ENCODE results near the gene C17orf107. TPM values are rescaled to one million over a fixed set of nuclear protein-coding genes. Genes with fewer than 3 reads are reported as not detected.
"Not testable (repeated sequence)": the region's sequence is repeated elsewhere in the genome, so short reads cannot be mapped to it uniquely, and the experiment has no call there.

The C17orf107 gene
- total RNA-seq, 4 donors from 2014 or later: 0.90 to 2.0 (median 1.3) TPM

DNA sequence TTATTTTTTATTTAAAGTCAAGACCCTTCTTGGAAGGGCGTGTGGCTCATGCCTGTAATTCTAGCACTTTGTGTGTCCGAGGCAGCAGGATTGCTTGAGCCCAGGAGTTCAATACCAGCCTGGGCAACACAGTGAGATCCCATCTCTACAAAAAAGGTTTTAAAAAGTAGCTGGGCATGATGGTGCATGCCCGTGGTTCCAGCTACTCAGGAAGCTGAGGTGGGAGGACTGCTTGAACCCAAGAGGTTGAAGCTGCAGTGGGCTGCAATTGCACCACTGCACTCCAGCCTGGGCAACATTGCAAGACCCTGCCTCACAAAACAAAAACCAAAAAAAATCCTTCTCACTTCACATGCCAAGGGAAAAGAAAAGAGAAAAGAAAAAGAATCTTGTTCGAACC is 36.6 kb upstream of the C17orf107 start:
- H3K27me3 ChIP-seq: no peaks in the 10 kb centered on the region
- peak overlapping the region in 1 of 4 donors; percentile 42 for H3K27ac ChIP-seq
- 91% methylated on average over 4 of the region's 4 CpGs for WGBS, 2 donors
- no peaks in the 10 kb centered on the region for H3K9me3 ChIP-seq
- peaks cover 0 to 53% (median 28%) of the 10 kb centered on the region in 4 donors for H3K4me1 ChIP-seq
- no peaks in the 10 kb centered on the region for H3K36me3 ChIP-seq
- TF ChIP-seq POLR2A (IDR thresholded peaks at IDR 0.05) (no peak), EP300 (IDR thresholded peaks at IDR 0.05) (no peak)
- TF ChIP-seq, protein P1, sequence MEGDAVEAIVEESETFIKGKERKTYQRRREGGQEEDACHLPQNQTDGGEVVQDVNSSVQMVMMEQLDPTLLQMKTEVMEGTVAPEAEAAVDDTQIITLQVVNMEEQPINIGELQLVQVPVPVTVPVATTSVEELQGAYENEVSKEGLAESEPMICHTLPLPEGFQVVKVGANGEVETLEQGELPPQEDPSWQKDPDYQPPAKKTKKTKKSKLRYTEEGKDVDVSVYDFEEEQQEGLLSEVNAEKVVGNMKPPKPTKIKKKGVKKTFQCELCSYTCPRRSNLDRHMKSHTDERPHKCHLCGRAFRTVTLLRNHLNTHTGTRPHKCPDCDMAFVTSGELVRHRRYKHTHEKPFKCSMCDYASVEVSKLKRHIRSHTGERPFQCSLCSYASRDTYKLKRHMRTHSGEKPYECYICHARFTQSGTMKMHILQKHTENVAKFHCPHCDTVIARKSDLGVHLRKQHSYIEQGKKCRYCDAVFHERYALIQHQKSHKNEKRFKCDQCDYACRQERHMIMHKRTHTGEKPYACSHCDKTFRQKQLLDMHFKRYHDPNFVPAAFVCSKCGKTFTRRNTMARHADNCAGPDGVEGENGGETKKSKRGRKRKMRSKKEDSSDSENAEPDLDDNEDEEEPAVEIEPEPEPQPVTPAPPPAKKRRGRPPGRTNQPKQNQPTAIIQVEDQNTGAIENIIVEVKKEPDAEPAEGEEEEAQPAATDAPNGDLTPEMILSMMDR (IDR thresholded peaks at IDR 0.05): no peak
- no peak overlapping the region for H3K4me3 ChIP-seq
- DNase-seq (ENCODE audit: low spot score in 2 of 2): no peak

DNA sequence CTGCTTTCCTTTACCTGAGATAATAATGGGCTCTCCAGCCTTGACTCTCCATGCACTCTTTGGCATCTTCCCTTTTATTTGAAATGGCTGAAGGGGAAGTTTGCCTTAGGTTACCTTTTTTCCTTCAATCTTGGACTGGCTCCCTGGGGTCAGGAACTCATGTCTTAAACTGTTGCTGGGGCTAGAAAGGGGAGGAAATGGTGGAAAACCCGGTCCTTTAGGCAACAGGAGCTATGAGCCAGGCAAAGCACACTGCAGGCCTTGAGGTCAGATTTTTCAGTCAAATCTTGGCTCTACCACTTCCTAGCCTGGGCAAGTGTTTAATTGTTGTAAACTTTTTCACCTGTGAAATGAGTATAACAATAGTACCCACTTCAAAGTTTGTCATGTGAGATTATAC is 36.0 kb upstream of the C17orf107 start:
- no peak for DNase-seq (ENCODE audit: low spot score in 2 of 2)
- Histone ChIP-seq H3K4me1 (peaks cover 0 to 47% (median 22%) of the 10 kb centered on the region in 4 donors), H3K4me3 (no peak overlapping the region), H3K27ac (peak overlapping the region in 1 of 4 donors; percentile 42), H3K9me3 (no peaks in the 10 kb centered on the region), H3K27me3 (no peaks in the 10 kb centered on the region), H3K36me3 (no peaks in the 10 kb centered on the region)
- WGBS, 2 donors: 65 to 75% methylated on average over 1 of the region's 1 CpG
- no peak for TF ChIP-seq POLR2A (IDR thresholded peaks at IDR 0.05)
- TF ChIP-seq, protein P1 (IDR thresholded peaks at IDR 0.05): no peak
- TF ChIP-seq EP300 (IDR thresholded peaks at IDR 0.05): no peak

DNA sequence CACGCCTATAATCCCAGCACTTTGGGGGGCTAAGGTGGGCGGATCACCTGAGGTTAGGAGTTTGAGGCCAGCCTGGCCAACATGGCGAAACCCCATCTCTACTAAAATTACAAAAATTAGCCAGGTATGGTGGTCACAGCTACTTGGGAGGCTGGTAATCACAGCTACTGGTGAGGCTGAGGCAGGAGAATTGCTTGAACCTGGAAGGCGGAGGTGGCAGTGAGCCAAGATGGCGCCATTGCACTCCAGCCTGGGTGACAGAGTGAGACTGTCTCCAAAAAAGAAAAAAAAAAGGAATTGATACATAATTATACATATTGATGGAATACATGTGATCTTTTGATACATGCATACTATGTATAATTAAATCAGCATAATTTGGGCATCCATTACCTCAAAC is 31.8 kb upstream of the C17orf107 start:
- H3K27ac ChIP-seq; H3K4me1 ChIP-seq; DNase-seq (ENCODE audit: low spot score in 2 of 2); H3K9me3 ChIP-seq; H3K4me3 ChIP-seq; H3K27me3 ChIP-seq; H3K36me3 ChIP-seq: not testable (repeated sequence)
- 82% methylated on average over 5 of the region's 5 CpGs for WGBS, 2 donors

DNA sequence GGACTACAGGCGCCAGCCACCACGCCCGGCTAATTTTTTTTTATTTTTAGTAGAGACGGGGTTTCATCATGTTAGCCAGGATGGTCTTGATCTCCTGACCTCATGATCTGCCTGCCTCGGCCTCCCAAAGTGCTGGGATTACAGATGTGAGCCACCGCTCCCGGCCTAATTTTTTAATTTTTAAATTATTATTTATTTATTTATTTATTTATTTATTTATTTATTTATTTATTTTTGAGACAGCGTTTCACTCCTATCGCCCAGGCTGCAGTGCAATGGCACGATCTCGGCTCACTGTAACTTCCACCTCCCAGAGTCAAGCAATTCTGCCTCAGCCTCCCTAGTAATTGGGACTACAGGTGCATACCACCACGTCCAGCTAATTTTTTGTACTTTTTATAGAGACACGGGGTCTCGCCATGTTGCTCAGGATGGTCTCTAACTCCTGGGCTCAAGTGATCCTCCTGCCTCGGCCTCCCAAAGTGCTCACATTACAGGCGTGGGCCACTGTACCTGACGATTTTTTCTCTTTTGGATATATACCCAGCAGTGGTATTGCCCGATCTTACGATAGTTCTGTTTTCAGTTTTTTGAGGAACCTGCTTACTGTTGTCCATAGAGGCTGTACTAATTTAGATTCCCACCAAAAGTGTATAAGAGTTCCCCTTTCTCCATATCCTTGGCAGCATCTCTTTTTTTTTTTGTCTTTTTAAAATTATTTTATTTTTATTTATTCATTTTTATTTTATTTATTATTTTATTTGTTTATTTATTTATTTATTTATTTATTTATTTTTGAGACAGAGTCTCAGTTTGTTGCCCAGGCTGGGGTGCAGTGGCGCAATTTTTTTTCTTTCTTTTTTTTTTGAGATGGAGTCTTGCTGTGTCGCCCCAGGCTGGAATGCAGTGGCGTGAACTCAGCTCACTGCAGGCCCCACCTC is 30.0 kb upstream of the C17orf107 start:
- 94 to 96% methylated on average over 22 of the region's 22 CpGs for WGBS, 2 donors
- not testable (repeated sequence) for DNase-seq (ENCODE audit: low spot score in 2 of 2); H3K4me1 ChIP-seq; H3K27ac ChIP-seq; H3K36me3 ChIP-seq; H3K27me3 ChIP-seq; H3K4me3 ChIP-seq; H3K9me3 ChIP-seq

DNA sequence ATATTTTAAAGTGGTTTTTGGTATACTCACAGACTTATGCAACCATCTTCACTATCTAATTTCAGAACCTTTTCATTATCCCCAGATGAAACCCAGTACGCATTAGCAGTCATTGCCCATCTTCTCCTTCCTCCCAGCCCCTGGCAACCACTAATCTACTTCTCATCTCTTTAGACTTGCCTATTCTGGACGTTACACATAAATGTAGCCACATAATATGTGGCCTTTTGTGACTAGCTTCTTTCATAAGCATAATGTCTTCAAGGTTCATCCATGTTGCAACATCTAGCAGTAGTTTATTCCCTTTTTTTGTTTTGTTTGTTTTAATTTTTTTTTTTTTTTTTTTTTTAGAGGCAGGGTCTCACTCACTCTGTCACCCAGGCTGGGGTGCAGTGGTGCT is 28.5 kb upstream of the C17orf107 start:
- H3K27me3 ChIP-seq: no peaks in the 10 kb centered on the region
- WGBS, 2 donors: 66 to 80% methylated on average over 2 of the region's 2 CpGs
- no peaks in the 10 kb centered on the region for H3K9me3 ChIP-seq
- H3K4me3 ChIP-seq: no peak overlapping the region
- no peak overlapping the region for H3K27ac ChIP-seq
- no peak for DNase-seq (ENCODE audit: low spot score in 2 of 2)
- TF ChIP-seq EP300 (IDR thresholded peaks at IDR 0.05) (no peak), POLR2A (IDR thresholded peaks at IDR 0.05) (no peak)
- TF ChIP-seq, protein P1 (IDR thresholded peaks at IDR 0.05): no peak
- peaks cover 0 to 8% (median 0%) of the 10 kb centered on the region in 4 donors for H3K4me1 ChIP-seq
- peaks cover 0 to 10% (median 0%) of the 10 kb centered on the region in 3 donors for H3K36me3 ChIP-seq

DNA sequence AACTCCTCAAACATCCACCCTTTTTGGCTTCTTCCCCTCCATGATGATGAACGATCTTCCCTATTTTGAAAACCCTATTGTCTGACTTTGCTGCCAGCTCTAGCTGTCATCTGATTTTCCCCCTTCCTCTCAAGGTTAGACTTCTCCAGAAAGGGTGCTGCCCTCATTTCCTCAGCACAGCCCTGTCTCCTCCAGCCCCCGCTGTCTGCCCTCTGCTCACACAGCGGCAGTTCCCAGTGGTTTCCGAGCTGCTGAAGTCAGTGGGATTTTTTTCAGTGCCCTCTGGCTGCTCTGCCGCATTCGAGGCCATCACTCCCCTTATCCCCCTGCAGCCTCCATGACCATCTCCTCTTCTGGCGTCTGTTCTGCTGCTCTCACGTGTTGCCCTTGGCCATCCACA is 26.6 kb upstream of the C17orf107 start:
- Histone ChIP-seq H3K36me3 (peaks cover 0 to 10% (median 0%) of the 10 kb centered on the region in 3 donors), H3K27ac (peak overlapping the region in 2 of 4 donors; percentile 20), H3K4me1 (peaks cover 0 to 25% (median 8%) of the 10 kb centered on the region in 4 donors), H3K9me3 (no peaks in the 10 kb centered on the region), H3K27me3 (no peaks in the 10 kb centered on the region), H3K4me3 (no peak overlapping the region)
- WGBS, 2 donors: 29 to 30% methylated on average over 8 of the region's 8 CpGs
- TF ChIP-seq POLR2A (IDR thresholded peaks at IDR 0.05): no peak
- TF ChIP-seq, protein P1 (IDR thresholded peaks at IDR 0.05): no peak
- peak in 1 of 2 donors; percentile 22 for TF ChIP-seq EP300 (IDR thresholded peaks at IDR 0.05)
- no peak for DNase-seq (ENCODE audit: low spot score in 2 of 2)
